HT-29 (cell line): ENCODE measurements around the gene CHID1. TPM values are rescaled to one million over a fixed set of nuclear protein-coding genes. Genes with fewer than 3 reads are reported as not detected.

Experiments used
- DNase-seq: peaks from one replicate; pipeline ENCODE4 v3.0.0-alpha.2; 2015; ENCODE audit warnings: low spot score
- total RNA-seq: library from RNA; depleted of rRNA; stranded (reverse); fragments of >200 nt; shearing (Covaris generic); gene quantifications from 2 replicates; pipeline ENCODE4 v1.2.3, GENCODE V29; 2014

CHID1 gene
- total RNA-seq, 1 experiment from 2014 or later: 68.2 TPM

GRCh38 chr11:865462-866430 lies 44.9 kb downstream of the CHID1 start:
- DNase-seq: no peak

GRCh38 chr11:864898-865297 lies 45.7 kb downstream of the CHID1 start:
- DNase-seq: no peak

- no peak for DNase-seq
Observed at GRCh38 chr11:863910-864827, 46.4 kb downstream of the CHID1 start.

DNA sequence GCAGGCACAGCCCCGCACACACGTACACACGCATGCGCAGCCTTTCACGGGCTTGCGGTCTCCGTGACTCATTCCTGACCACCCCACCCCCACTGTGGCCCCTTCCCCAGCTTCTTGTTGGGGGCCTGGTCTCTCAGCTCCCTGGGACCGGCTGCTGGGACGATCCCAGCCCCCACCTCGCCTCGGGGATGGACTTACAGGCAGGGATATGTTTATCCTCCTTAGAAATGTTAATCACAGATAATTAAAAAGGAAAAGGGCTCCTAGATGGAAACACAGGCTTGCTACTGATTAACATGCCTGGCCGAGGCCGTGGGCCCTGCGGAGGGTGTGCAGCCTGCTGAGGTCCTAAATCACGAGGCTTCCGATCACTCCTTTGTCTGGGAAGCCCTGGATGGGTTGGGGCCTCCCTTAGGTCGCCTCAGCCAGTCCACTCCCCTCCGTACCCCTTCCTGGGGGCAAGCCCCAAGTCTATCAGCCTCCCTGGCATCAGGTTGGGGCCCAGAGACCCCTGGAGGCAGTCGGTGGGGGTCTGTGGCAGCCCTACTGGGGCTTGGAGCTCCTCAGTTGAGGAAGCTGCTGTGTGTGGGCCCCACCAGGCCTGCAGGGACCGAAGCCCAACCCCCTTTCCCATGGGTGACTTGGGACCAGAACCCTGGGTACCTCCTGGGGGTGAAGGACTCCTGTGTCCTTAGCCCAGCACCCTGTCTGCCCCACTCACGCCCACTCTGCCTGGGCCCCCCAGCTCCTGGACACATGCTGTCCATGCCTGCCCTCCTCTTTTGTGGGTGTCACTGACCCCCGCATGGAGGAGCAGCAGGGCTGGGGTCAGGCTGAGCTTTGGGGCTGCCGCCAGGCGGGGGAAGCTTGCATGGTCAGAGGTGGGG lies 47.3 kb downstream of the CHID1 start:
- DNase-seq: no peak

DNA sequence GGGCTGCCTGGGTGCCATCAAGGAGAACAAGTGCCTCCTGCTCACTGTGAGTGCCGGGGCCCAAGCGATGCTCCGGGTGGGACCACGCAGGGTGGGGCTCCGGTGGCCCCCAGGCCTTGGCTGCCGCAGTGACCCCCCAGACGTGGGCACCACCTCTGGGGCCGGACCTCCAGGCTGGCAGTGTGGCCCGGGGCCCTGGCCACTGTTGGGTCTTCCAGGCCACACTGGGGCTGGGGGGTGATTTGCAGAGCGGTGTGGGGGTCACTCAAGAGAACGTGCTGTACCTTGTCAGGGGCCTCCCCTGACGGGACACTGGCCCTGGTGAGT lies 48.0 kb downstream of the CHID1 start:
- no peak for DNase-seq

- peak; percentile 40 for DNase-seq
Observed at GRCh38 chr11:862081-862661, 48.4 kb downstream of the CHID1 start.

- no peak for DNase-seq
Observed at GRCh38 chr11:861105-861479, 49.5 kb downstream of the CHID1 start.

DNA sequence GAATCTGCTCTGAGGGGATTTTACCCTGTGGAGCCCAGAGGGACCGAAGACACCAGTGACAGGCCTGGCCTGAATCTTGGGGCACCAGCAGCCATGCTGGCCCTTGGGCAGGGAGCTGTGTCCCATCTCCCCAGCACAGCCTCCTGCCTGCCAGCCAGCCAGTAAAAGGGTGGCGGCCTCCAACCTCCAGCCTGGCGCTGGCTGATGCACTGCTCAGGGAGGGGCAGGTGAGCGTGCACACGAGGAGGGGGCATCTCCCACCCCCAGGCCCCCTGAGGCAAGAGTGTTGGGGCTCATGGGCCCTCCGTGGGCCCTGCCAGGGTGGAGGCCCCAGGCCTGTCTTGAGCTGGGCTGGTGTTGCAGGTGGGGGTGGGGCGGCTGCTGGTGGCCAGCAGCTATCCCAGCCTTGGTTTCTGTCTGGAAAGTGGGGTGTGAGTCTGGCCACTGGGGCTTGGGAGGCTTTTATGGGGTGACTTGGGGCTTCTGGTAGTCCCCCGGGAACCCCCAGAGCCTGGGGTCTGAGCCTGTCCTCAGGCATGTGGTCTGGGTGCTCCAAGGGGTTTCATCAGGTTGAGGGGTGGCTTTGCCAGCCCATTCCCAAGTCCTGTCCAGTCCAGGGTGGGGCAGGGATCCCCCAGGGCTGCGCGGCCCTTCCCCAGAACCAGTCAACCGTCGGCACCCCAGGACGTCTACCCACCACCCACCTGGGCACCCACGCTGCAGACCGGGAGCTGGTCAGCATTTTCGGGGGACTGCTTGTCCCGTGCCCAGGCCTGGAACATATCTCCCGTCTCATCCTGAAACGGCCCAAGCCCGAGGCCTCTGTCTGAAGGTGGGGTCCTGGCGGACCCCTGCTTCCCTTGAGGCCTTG lies 50.1 kb downstream of the CHID1 start:
- DNase-seq: no peak

GRCh38 chr11:859394-860131 lies 51.0 kb downstream of the CHID1 start:
- DNase-seq: peak; percentile 52

- no peak for DNase-seq
Observed at GRCh38 chr11:858762-859339, 51.8 kb downstream of the CHID1 start.

DNA sequence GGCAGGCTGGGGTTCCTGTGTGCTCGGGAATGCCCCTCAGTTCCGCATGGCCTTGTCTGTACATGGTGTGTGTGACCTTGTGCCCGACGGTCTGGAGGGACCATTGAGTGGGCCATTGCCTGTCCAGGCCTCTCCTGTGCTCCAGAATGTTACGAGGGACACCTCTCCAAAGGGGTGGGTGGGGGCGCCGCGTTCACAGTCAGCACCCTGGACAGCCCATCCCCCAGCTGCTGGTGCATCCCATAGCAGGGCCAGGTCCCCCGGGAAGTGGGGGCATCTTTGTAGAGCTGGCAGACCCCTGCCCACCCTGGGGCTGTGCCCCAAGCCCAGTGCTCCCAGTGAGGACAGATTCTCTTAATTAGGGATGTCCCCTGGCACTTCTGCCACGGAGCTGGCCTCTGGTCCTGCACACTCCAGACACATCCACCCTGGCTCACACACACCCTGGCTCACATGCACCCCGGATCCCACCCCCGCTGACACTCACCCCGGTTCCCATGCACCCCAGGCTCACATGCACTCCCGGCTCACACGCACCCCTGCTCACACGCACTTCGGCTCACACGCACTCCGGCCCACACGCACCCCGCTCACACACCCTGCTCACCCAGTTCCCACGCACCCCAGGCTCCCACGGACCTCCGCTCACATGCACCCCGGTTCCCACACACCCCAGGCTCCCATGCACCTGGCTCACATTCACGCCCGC lies 52.4 kb downstream of the CHID1 start:
- no peak for DNase-seq

- no peak for DNase-seq
Observed at GRCh38 chr11:856397-856796, 54.2 kb downstream of the CHID1 start.

DNA sequence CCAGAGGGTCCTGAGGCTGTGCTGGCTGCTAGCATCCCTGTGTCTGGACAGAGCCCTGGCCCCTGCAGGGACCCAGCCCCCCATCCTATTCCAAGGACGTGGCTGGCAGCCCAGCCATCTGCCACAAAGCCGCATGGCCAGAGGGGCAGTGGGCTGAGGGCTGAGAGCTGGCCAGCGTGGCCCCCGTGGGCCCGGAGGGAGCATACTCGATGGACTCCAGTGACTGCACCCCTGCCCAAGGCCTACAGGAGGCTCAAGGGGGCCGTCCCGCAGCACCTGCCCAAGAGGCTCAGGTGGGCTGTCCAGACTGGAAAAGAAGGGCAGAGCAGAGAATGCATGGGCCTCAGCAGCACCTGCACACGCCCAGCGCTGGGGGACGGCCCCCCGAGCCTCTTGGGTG lies 54.8 kb downstream of the CHID1 start:
- DNase-seq: no peak

GRCh38 chr11:855330-855674 lies 55.3 kb downstream of the CHID1 start:
- no peak for DNase-seq

DNA sequence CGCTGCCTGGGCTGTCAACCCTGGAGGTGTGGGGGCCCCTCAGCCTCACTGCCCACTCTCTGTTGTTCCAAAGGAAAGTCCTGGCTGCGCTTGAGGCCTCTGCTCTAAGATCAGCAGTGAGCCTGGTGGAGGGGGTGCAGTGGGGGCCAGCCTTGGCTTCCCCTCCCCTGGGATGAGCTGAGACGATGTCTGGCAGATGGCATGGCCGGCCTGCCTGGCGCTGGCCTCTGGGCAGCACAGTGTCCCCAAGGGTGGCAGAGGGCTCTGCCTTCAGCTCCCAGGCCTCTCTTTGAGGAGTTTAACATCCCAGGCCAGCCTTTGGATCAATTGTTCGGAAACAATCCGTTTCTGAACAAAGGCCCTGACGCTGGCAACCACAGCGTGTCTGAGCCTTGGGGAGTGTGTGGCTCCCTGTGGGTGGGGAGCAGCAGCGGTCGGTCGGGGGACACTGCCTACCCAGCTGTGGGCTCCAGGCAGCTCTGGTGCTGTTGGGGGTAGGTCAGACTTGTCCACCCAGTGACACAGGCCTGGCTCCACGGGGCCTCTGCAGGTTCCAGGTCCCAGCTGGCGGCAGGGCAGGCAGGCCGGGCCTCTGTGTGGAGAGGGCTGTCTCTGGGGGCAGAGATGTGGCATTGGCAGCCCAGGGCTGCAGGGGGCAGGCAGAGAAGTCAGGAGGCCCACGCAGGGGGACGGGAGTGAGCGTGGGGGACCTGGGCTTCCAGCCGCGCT lies 55.8 kb downstream of the CHID1 start:
- no peak for DNase-seq

- no peak for DNase-seq
Observed at GRCh38 chr11:853682-854448, 56.7 kb downstream of the CHID1 start.

DNA sequence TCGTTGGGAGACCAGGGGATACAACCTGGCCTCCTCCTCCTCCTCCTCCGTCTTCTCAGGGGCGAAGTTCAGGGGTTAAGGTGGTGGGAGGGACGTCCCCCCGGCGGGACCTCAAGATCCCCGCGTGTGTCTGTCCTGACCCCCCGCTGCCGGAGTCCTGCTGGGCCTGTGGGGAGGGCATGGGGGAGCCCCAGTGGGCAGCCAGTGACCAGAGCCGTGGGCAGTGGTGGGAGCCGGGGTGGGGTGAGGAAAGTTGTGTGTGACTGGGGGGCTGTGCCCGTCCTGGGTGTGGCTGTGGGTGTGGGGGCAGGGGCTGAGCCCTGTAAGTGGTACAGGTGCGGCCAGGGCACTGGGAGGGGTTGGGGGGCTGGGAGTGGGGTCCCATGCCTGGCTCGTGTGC lies 57.8 kb downstream of the CHID1 start:
- no peak for DNase-seq
